Keratinocyte (primary cell): ENCODE data around the gene BAG1. TPM values are rescaled to one million over a fixed set of nuclear protein-coding genes. Genes with fewer than 3 reads are reported as not detected.

Source experiments
- DNase-seq: peaks from one replicate; pipeline ENCODE4 v3.0.0-alpha.2; 2011; ENCODE audit warnings: low read depth, missing footprints, low spot score
- FAIRE-seq: peaks from 2 replicates; lab custom pipeline; 2011; peaks lifted over from hg19 to GRCh38; lab: Jason Lieb, UNC
- H2AFZ ChIP-seq: 2 replicates; pipeline ENCODE4 v1.6.0; 2012; ENCODE audit warnings: low read length, control low read depth, inconsistent platforms; ENCODE audit not compliant: control insufficient read depth
- H3K27ac ChIP-seq: 2 replicates; pipeline ENCODE4 v1.5.1; 2011; ENCODE audit warnings: low read length; ENCODE audit not compliant: control insufficient read depth, insufficient read depth
- H3K27me3 ChIP-seq: 3 replicates; pipeline ENCODE4 v1.6.0; 2011; ENCODE audit warnings: low read length; ENCODE audit not compliant: control insufficient read depth, insufficient read depth; ENCODE audit errors: extremely low read depth
- H3K36me3 ChIP-seq, 2 experiments: 2 replicates in 1 of 2; 3 replicates in 1 of 2; pipeline ENCODE4 v1.5.1; 2011; ENCODE audit warnings: low read length in 2 of 2, mild to moderate bottlenecking in 1 of 2; ENCODE audit not compliant: control insufficient read depth in 2 of 2, insufficient read depth in 2 of 2; ENCODE audit errors: extremely low read depth in 1 of 2
- H3K4me1 ChIP-seq: 3 replicates; pipeline ENCODE4 v1.5.1; 2011; ENCODE audit warnings: low read length; ENCODE audit not compliant: control insufficient read depth, insufficient read depth; ENCODE audit errors: extremely low read depth
- H3K4me2 ChIP-seq: 3 replicates; pipeline ENCODE4 v1.6.0; 2011; ENCODE audit warnings: low read depth, low read length; ENCODE audit not compliant: control insufficient read depth, insufficient read depth; ENCODE audit errors: extremely low read depth
- H3K4me3 ChIP-seq, 3 experiments: fragments of 200-600 bp in 1 of 3; sonication (generic) in 1 of 3; 2 replicates in 2 of 3; 3 replicates in 1 of 3; pipeline ENCODE4 v1.5.1; 2011 to 2016; ENCODE audit warnings: low read length in 3 of 3, mild to moderate bottlenecking in 3 of 3, control low read depth in 2 of 3, inconsistent platforms in 1 of 3, low read depth in 1 of 3, mixed read lengths in 1 of 3, mixed run types in 1 of 3, moderate library complexity in 1 of 3; ENCODE audit not compliant: control insufficient read depth in 2 of 3, insufficient read depth in 2 of 3; ENCODE audit errors: extremely low read depth in 1 of 3
- H3K79me2 ChIP-seq: 2 replicates; pipeline ENCODE4 v1.6.0; 2012; ENCODE audit warnings: low read length; ENCODE audit not compliant: control insufficient read depth, insufficient read depth
- H3K9ac ChIP-seq: 3 replicates; pipeline ENCODE4 v1.6.0; 2011; ENCODE audit warnings: low read length; ENCODE audit not compliant: control insufficient read depth, insufficient read depth; ENCODE audit errors: extremely low read depth
- H3K9me1 ChIP-seq: 3 replicates; pipeline ENCODE4 v1.6.0; 2011; ENCODE audit warnings: low read length; ENCODE audit not compliant: control insufficient read depth, insufficient read depth; ENCODE audit errors: extremely low read depth
- H3K9me3 ChIP-seq: 2 replicates; pipeline ENCODE4 v1.5.1; 2012; ENCODE audit warnings: low read depth, low read length; ENCODE audit not compliant: control insufficient read depth
- H4K20me1 ChIP-seq: 3 replicates; pipeline ENCODE4 v1.6.0; 2011; ENCODE audit warnings: low read length; ENCODE audit not compliant: control insufficient read depth, insufficient read depth; ENCODE audit errors: extremely low read depth
- CTCF ChIP-seq, 3 experiments: IDR thresholded peaks in 1 of 3; conservative IDR thresholded peaks in 1 of 3; optimal IDR thresholded peaks in 1 of 3; 2 replicates in 2 of 3; 3 replicates in 1 of 3; pipeline versions ENCODE3 to v1.5.1; 2011; ENCODE audit warnings: low read length in 3 of 3, mild to moderate bottlenecking in 3 of 3, moderate library complexity in 2 of 3, control low read depth in 1 of 3, inconsistent platforms in 1 of 3; ENCODE audit not compliant: insufficient read depth in 2 of 3; ENCODE audit errors: extremely low read depth in 1 of 3
- EZH2 ChIP-seq: IDR thresholded peaks from one replicate; pipeline ENCODE4 v1.6.1; 2012; ENCODE audit warnings: inconsistent platforms, mild to moderate bottlenecking, low read length, moderate library complexity
- dilution Hi-C: fragments of 300-500 bp; cut with MboI; formaldehyde crosslinking; loops from one replicate; pipeline ENCODE4 v1.7.0; 2020; ENCODE audit warnings: low sequenced_read_pairs; ENCODE audit not compliant: extremely low pct_ligation_motif_present
- polyA plus RNA-seq, 5 experiments: library from polyadenylated mRNA; depleted of rRNA in 3 of 5; stranded (reverse) in 3 of 5; stranded (forward) in 1 of 5; unstranded in 1 of 5; fragments of >200 nt; gene quantifications; 1 replicate in 1 of 5; 2 replicates in 3 of 5; 3 replicates in 1 of 5; pipeline versions ENCODE4 v1.2.1 to v1.2.3, GENCODE V29; 2011 to 2012; ENCODE audit warnings: missing spikeins in 2 of 5, low read depth in 1 of 5, low replicate concordance in 1 of 5

BAG1 gene
- polyA plus RNA-seq, 1 donor (not counting 4 experiments of a cell fraction or from before 2014, with no cell fraction given), result 30.1 TPM

DNA sequence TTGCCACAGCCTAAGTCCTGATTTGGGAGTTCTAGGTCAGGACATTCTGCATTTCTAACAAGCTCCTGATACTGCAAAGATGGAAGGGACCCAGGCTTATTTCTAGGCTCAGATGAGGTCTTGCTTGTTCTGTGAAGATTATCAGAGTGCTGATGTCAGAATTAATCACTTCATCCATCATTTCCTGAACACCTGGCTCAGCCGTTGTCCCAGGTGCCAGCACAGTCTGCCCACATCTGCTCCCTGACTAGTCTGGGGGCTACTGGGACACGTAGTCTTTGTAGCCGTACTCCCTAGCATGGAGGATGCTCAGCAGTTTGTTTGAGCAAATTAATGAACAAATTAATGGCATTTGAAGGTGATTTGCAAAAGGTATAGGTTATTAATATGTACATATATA, 42.5 kb downstream of the BAG1 start:
- dilution Hi-C loops, result no loop called here
- DNase-seq, result peak; percentile 57
- TF ChIP-seq EZH2 (no peak), CTCF (optimal IDR thresholded peaks at IDR 0.05 in 1 of 3, IDR thresholded peaks at IDR 0.05 in 1 of 3, conservative IDR thresholded peaks at IDR 0.05 in 1 of 3; ENCODE audit: extremely low read depth in 1 of 3, insufficient read depth in 2 of 3, low read length in 3 of 3) (no peak)

GRCh38 chr9:33221568-33221884, 43.0 kb downstream of the BAG1 start:
- no peak for TF ChIP-seq EZH2

More for the DNA sequence above, 42.5 kb downstream of the BAG1 start:
- no peak overlapping the region for H3K4me3 ChIP-seq
- H3K79me2 ChIP-seq, result no peaks in the 10 kb centered on the region
- H3K9me1 ChIP-seq, result no peaks in the 10 kb centered on the region
- H3K4me2 ChIP-seq, result peak overlapping the region; percentile 19
- peak overlapping the region; percentile 60 for H3K27ac ChIP-seq
- H3K4me1 ChIP-seq, result peaks cover 22% of the 10 kb centered on the region
- no peak overlapping the region for H3K9ac ChIP-seq
- H2AFZ ChIP-seq, result no peak overlapping the region
- peak; percentile 76 for FAIRE-seq
- H3K36me3 ChIP-seq, result no peaks in the 10 kb centered on the region
- no peaks in the 10 kb centered on the region for H4K20me1 ChIP-seq
- no peaks in the 10 kb centered on the region for H3K9me3 ChIP-seq
- no peaks in the 10 kb centered on the region for H3K27me3 ChIP-seq

More at GRCh38 chr9:33221568-33221884, 43.0 kb downstream of the BAG1 start:
- no peak for DNase-seq
- no peak overlapping the region for H3K9ac ChIP-seq
- no peaks in the 10 kb centered on the region for H3K27me3 ChIP-seq
- H4K20me1 ChIP-seq, result no peaks in the 10 kb centered on the region
- no peaks in the 10 kb centered on the region for H3K9me3 ChIP-seq
- peak overlapping the region; percentile 24 for H2AFZ ChIP-seq
- no peaks in the 10 kb centered on the region for H3K9me1 ChIP-seq
- no peak overlapping the region for H3K4me3 ChIP-seq
- dilution Hi-C loops, result no loop called here
- no peaks in the 10 kb centered on the region for H3K79me2 ChIP-seq
- H3K36me3 ChIP-seq, result no peaks in the 10 kb centered on the region
- no peak for FAIRE-seq
- H3K27ac ChIP-seq, result peak overlapping the region; percentile 60
- H3K4me2 ChIP-seq, result peak overlapping the region; percentile 19
- H3K4me1 ChIP-seq, result peaks cover 22% of the 10 kb centered on the region
